NCI-H82 (cell line): ENCODE data around the gene GJD2.

Experiments
- DNase-seq: peaks from one replicate; lab custom pipeline; 2025; lab: John Stamatoyannopoulos, UW

GJD2 gene

DNA sequence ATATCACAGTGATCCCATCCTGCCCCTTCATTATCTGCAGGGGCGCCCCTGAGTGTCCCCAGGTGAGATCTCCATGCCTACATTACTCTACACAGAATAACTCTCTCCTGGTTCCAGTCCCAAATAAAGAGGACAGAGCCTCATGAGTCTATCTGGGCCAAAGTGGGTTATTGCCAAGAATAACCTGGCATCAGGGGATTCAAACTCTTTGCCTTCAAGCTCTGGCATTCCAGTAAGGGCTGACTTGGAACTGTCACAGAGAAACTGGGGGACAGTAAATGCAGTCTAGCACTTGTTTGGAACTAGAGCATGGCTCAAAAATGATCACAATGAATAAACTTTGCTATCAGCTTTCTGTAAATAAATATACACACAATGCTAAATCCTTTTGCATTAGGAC lies 30.3 kb downstream of the GJD2 start:
- no peak for DNase-seq

DNA sequence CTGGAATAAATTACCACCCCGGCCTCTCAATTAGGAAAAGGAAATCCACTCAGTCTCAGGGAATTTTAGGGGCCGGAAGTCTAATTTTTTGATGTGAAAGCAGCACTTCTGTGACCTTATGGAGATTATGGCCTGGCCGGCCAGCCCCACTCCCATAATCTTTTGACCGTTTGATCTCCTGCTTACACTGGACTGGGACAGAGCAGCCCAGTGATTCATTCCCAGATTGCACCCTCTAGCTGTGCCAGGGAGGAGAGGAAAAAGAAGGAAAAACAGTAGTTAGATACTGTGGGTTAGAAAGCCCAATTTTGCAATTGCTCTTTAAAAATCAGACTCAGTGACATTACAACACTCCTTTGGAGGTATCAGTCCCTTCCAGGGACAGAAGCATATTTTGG lies 32.4 kb downstream of the GJD2 start:
- DNase-seq = no peak

DNA sequence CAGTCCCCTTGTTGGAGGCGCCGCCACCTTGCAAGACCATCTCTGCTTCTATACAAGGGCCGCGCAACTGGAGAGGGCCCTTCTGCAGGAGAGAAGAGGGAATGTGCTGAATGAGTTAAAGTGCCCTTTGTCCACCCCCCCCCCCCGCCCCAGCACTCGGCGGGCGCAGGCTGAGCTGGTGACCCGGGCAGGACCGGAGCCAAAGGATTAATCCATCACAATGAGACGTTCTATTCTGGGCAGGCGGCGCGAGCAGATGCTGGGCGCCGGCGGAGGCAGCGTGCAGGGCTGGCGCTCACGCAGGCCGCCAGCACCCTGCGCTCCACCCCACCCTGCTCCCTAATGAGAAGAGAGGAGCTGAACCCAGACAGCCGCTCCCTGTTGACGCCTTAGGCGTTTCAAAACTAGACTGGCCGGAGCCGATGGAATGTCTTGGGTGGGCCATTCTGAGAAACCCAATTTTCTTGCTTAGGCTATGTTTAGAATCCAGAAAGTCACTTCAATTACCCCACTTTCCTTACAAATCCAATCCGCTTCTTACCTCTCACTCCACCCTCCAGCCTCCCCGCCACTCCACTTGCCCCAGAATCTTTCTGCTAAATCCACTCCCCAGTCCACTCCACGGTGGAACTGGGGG lies 32.9 kb downstream of the GJD2 start:
- DNase-seq = peak; percentile 94

DNA sequence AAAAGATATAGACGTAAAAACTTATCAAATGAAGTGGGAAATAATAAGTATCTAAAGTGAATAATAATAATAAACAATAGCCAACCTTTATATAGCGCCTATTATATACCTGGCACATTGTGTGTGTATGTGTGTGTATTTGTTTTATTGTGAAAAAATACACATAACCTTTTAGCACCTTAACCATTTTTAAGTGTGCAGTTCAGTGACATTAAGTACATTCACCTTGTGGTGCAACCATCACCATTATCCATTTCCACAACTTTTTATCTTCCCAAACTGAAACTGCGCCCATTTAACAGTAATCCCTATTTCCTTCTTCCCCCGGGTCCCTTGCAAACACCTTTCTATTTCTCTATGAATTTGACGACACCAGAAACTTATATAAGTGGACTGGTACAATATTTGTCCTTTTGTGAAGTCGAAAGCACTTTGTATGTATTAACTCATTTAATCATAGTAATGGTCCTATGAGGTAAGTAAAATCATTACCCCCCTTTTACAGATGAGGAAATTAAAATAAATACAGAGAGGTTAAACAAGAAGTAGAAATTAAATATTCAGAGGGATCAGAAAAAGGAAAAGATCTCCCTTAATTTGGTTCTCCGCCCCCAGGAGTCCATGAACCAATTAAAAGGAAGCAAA lies 33.5 kb downstream of the GJD2 start:
- DNase-seq = no peak

DNA sequence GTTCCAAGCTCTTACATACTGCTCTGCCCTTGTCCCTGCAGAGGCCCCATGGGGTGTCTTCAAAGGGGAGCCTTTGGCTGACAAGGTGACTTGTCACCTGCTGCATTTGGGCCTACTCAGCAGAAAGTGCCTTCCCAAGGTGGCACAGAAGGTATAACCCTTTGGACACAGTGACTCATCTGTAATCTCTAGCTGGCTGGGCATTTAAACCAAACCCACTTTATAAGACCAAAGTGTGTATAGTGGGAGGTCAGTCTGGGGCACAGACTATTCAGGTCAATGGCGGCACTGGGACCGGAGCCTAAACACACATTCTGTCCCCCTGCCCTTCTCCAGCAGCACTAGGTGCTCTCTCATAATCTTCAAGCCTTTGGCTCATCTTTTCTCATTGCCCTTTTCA lies 35.1 kb downstream of the GJD2 start:
- DNase-seq = no peak

DNA sequence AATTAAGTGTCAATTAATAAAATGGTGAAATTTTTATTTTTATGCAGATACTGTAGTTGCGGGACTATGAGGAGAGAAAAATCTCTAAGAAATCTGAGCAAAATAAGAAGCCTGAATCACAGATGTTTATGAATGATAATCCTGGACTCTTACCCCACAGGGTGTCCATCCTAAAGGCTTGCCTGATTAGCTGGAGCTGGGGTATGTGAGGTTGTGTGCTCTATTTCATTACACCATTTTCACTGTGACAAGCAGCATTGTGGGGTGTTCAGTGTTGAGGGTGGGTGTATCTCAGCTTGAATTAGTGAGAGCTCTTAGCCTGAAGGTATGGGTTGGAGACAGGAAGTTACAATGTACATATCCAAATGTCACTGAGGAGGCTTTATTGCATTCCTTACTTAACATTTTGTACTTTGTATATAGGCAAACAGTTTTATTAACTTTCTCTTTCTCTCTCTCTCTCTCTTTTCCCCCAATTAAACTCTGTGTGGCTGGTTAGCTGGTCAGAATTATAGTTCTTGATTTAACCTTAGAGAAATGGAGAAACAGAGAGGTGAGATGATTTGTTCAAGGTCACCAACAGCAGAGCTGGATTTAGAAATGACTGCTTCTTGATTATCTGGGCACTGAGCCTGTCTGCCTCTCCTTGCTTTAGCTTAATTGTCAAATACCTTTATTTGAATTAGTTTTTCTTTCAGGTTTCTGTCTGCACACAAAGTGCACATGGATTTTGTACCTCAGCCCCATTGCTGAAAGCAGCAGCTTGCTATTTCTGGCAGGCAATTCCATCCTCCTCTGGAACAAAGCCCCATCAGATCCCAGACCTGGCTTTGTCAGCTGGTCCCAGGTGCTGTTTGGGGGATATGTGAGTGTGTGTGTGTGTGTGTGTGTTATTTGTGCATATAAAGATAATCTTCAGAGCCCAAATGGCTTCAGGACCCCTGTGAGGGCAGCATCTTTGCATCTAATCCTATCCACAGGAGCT lies 35.8 kb downstream of the GJD2 start:
- DNase-seq = peak; percentile 48

DNA sequence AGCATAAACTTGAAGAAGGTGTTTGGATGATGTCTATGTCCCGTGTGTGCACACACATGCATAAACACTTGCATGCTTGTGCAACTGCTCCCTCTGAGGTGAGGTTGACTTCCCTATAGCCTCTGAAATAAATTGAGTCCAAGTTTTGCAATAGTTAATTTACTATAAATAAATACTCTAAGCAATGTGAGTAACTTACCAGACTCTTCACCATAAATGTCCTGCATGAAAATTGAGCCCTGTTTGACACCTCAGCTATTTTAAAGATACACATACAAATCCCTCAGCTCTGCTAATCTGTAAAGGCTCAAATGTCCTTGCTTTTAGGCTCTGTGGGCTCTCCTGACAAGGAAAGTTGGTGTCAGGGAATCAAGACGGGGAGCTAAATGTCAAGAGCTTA lies 37.1 kb downstream of the GJD2 start:
- no peak for DNase-seq

DNA sequence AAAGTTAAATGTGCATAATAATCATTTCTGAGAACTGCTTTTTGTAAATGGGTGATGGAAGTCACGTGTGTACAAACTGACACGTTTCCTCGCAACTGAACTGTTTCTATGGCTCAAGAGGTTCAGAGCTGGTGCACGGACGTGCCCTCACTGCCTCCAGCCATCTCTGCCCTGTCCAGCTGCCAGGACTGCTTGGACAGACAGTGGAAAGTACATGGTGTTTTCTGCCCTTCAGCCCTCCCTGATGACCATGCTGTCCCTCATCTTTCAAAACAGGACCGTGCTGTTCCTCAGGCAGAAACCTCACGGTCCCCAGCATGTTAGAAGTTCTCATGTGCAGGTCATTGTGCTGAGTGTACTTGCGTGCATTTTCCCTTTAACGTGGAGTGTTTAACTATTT lies 38.7 kb downstream of the GJD2 start:
- no peak for DNase-seq

DNA sequence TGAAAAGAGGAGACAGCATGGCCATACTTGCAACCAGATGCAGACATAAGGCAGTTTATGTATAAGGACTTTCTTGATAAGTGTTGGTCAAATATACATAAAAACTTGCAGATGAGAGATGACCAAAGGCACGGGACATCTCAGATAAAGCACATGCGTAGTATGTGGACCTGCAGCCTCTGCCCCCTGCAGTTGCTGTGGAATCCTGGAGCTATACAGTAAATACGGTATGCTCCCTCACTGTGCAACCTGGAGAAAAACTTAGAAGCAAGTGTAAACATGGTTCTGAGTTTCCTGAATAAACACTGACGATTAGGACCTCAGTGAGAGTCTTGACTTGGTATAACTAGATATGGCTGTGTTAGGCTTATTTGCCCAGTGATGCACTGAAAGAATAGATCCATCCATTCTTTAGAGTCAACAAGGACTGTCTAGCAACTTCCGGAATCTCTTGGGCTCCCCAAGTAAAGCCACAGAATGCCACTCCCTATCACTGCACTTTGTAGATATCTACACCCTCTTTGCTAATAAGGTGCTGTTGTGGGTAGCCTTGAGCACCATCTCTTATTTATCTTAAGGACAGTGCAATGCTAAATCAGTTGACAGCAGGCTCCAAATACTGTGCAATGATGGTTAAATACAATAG lies 40.2 kb downstream of the GJD2 start:
- no peak for DNase-seq

DNA sequence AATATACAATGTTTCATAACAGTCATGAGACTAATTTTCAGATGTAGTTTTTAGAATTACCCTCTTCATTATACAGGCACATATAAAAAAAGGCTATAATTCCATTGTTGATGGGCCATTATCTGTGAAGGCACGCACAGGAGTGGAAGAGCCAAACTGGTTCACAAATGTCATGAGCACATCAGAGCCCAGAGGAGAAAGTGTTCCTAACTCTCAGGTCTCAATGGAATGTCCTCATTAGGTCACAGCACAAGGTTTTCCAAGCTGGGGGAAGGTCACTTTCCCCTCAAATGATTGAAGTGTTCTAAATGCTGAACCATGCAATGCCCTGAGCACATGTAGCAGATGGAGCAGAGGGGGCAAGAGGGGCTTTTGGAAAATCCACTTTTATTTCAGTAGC lies 41.2 kb downstream of the GJD2 start:
- no peak for DNase-seq

DNA sequence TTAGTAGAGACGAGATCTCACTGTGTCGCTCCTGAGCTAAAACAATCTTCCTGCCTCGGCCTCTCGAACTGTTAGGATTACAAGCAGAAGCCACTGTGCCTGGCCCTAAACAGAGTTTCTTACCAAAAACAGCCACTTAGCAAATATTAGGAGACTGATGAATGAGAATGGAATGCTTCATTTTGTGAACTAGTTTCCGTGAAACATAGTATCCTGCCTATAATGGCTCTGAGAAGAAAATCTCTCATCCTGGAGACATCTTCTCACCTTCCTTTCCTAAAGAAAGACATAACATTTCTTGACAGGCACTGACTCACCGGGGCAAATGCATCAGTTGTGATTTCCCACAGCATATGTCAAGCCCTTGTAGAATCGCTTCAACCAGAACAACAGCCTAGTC lies 44.9 kb downstream of the GJD2 start:
- no peak for DNase-seq

DNA sequence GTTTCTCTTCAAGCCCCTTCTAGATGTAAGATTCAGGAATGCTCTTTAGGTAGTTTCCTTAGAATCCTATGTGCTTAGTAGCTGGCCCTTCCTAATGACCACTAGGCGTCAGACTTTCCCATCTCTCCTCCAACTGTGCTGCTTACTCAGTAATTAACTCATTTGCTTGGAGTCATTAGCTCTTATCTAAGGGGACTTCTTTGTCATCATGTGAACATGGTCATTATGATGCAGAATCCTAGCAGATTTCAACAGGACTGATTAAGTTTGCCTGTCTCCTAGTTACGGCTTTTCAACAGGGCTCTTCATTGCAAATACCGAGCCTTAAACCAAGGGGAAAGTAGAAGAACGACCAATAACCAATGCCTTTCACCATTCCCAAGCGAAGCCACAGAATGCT lies 46.4 kb downstream of the GJD2 start:
- DNase-seq = peak; percentile 86

DNA sequence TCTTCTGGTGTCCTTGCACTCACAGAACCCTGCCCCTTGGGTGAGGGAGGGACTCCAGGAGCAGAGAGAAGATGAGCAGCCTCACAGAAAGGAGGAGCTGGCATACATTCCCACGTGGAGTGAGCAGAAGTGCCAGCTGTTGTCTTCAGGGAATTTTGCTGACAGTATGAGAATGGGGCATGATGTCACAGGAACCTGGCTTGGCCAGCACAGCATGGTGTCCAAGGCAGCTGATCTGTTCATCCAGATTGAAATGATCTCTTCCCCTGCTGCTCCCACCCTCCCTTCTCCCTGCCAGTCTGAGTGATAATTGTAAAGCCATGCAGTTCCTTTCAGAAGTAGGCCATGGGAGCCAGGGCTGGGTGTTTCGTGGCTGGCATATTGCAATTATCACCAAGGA lies 53.3 kb downstream of the GJD2 start:
- peak; percentile 11 for DNase-seq
